ENCODE data around the gene JADE2.

GRCh38 chr5:134512661-134512999 is 12.8 kb upstream of the JADE2 start:
- TF ChIP-seq CTCF (IDR thresholded peaks at IDR 0.05) (no peak), POLR2A (IDR thresholded peaks at IDR 0.05) (no peak)

Measured in right lobe of liver (tissue), 4 donors.